HL-60/S4 treated with retinoic acid at 250 ng/mL for 4 days and 3 days (cell line): ENCODE data around the gene MLLT3.

ENCODE experiments used
- in situ Hi-C: fragments of 300-500 bp; cut with MboI; formaldehyde crosslinking; loops from 2 replicates; pipeline ENCODE4 v1.7.0; 2022; ENCODE audit warnings: low sequenced_read_pairs

The MLLT3 gene

GRCh38 chr9:20316372-20316771 is 305.9 kb downstream of the MLLT3 start:
- in situ Hi-C loops: no loop called here

DNA sequence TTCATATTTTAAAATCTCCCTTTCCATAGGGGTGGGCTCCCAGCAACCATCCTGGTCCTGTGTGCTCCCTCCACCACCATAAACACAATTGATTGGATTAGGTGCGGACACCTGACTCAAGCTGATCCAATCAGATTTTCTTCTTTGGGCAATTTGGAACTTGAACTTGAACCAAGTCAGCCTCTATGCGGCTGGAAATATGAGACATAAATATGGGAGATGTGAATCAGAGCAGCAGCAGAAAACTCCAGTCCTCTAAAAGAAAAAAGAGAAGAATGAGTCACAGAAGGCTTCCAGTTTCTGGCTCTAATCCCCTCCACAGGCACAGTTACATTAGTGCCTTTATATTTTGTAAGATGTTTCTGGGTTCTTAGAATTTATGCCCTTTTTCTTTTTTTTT is 306.6 kb downstream of the MLLT3 start:
- in situ Hi-C loops: no loop called here

DNA sequence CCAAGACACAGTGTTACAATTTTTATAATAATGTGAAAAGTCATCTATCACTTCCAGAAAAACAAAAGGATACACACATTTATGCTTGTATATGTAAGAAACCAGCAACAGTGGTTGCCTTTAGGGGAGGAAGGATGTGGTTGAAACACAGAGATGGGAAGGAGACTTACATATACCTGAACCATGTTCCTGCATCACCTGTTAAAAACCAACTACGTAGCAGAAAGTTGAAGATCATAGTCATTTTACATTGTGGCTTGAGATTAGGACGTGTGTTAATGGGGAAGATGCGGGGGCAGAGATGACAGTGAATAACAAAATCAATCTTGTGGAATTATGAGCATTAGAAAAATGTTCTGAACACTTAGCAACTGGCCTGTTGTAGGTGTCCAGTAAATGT is 307.3 kb downstream of the MLLT3 start:
- in situ Hi-C loops: no loop called here

DNA sequence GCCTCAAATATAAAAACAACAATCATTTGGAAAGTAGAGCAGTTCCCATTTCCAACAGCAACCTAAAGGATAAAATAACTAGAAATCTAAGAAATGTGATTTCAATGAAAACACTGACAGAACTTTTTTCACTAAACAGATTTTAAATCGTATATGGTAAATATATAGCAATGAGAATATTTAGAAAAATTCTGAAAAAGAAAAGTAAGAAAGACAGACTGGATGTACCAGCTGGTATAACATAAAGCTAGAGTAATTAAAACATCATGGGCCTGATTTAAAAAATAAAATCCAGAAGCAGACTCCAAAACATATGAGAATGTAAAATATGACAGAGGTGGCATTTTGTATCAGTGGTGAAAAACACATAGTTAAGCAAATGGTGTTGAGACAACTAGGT is 308.9 kb downstream of the MLLT3 start:
- in situ Hi-C loops: no loop called here

DNA sequence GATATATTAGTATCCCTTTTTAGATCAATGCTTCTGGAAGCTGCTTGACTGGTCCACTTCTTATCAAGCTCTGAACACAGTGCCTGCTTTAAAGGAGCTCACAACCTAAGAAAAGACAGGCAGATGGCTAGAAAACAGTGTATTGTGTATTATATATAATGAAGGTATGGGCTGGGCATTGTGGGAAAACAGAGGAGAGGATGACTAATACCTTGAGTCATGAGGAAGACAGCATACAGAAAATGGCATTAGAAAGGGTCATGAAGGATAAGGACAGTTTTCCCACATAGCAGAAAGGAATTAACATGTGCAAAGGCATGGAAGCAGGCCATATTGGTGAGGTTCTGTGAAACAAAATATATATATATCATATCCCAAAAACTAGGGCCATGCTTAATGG is 309.6 kb downstream of the MLLT3 start:
- in situ Hi-C loops: no loop called here

- in situ Hi-C loops: no loop called here
Observed at GRCh38 chr9:20310024-20310423, 312.3 kb downstream of the MLLT3 start.

- in situ Hi-C loops: no loop called here
Observed at GRCh38 chr9:20309124-20309523, 313.2 kb downstream of the MLLT3 start.

- in situ Hi-C loops: no loop called here
Observed at GRCh38 chr9:20307621-20308020, 314.7 kb downstream of the MLLT3 start.

DNA sequence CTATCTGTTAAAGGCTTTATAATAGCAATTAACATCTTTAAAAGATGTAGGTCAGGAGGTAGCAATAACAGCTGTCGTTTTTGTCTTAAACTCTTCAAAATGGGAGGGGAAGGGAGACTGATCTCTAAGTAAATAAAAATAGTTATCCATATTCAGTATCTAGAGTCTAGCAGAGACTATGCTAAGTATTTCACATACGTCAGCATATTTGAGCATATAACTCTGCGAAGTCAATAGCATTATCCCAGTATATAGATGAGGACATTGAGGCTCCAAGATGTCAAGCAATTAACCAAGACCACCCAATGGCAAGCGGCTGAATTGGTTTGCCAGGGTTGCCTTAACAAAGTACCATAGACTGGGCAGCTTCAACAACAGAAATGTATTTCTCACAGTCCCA is 316.8 kb downstream of the MLLT3 start:
- in situ Hi-C loops: no loop called here

GRCh38 chr9:20303996-20304395 is 318.3 kb downstream of the MLLT3 start:
- in situ Hi-C loops: no loop called here

- in situ Hi-C loops: no loop called here
Observed at GRCh38 chr9:20303066-20303465, 319.2 kb downstream of the MLLT3 start.

- in situ Hi-C loops: no loop called here
Observed at GRCh38 chr9:20302197-20302596, 320.1 kb downstream of the MLLT3 start.

DNA sequence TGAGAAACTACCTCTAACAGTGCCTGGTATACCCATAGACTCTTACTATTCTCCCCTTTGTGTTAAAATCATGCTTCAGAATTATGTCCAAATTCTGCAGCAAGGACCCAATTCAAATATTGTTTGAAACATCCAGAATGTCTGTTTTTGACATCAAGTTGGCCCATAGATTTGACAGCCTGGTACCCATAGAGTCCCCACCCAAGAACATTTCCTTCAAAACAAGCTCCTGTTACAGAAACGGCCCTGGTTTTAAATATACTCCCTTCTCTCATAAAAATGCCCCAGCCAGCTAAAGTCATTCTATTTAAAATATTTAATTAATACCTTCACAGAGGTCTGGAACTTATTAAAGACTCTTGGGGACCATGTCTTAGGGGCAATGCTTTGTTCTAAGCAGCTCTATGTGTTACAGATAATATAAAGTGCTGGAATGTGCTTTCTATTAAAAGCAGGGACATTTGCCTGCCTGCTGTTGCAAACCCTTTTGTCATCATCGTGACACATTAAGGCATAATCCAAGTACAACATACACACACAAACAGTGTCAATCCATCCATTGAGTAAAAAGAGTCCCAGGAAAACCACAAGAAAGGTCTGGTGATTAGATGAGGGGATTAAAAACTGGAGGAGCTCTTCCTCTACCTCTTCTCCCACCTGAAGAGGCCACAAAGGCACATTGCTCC is 321.7 kb downstream of the MLLT3 start:
- in situ Hi-C loops: no loop called here

DNA sequence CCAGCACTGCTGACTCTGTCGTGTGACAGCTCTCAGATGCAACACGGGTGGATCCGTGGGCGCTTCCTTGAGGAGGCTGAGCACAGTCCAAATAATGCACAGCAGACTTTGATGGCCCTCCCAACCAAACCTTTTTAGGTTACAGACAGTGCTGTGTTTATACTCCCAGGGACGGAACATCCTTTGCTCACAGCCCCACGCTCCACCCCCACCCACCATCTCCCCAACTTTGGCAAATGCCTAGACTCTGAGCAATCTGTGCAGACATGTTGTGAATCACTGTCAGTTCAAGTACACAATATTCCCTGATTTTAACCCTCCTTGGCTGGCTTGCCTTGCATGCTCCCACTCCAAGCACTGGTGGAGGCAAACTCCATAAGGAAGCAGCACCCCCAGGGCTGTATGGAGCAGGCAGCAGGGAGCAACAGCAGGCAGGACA is 324.6 kb downstream of the MLLT3 start:
- in situ Hi-C loops: no loop called here

GRCh38 chr9:20295555-20295954 is 326.7 kb downstream of the MLLT3 start:
- in situ Hi-C loops: no loop called here

- in situ Hi-C loops: no loop called here
Observed at GRCh38 chr9:20294046-20294750, 328.1 kb downstream of the MLLT3 start.

- in situ Hi-C loops: no loop called here
Observed at GRCh38 chr9:20292002-20292401, 330.3 kb downstream of the MLLT3 start.
